Tibial nerve (tissue), 4 donors: ENCODE results near the gene MTCL1. TPM values are rescaled to one million over a fixed set of nuclear protein-coding genes. Genes with fewer than 3 reads are reported as not detected.

ENCODE experiments used
- DNase-seq, 2 donors: peaks; one replicate each; pipeline ENCODE4 v3.0.0-alpha.2; 2019; ENCODE audit warnings: low spot score in 2 of 2
- H3K27ac ChIP-seq, 4 donors: fragments of 200-600 bp; sonication (generic) in 3 of 4; one replicate each; pipeline ENCODE4 v1.5.1; 2017 to 2019; ENCODE audit warnings: mild to moderate bottlenecking in 1 of 4
- H3K27me3 ChIP-seq, 2 donors: fragments of 200-600 bp; sonication (generic) in 1 of 2; one replicate each; pipeline versions ENCODE4 v1.5.1 to v1.6.0; 2017 to 2019
- H3K36me3 ChIP-seq, 3 donors: fragments of 200-600 bp; sonication (generic); one replicate each; pipeline ENCODE4 v1.5.1; 2018 to 2019
- H3K4me1 ChIP-seq, 4 donors: fragments of 200-600 bp; sonication (generic) in 3 of 4; one replicate each; pipeline ENCODE4 v1.5.1; 2017 to 2019
- H3K4me3 ChIP-seq, 4 donors: fragments of 200-600 bp; sonication (generic) in 3 of 4; one replicate each; pipeline ENCODE4 v1.5.1; 2017 to 2019; ENCODE audit warnings: mild to moderate bottlenecking in 1 of 4, moderate library complexity in 1 of 4
- H3K9me3 ChIP-seq, 4 donors: fragments of 200-600 bp; sonication (generic) in 3 of 4; one replicate each; pipeline ENCODE4 v1.5.1; 2017 to 2019
- CTCF ChIP-seq, 5 experiments: fragments of 200-600 bp in 3 of 5; fragments of 450-650 bp in 2 of 5; sonication (generic) in 3 of 5; IDR thresholded peaks; one replicate each; pipeline ENCODE4 v1.5.1; 2016 to 2019; ENCODE audit warnings: antibody characterized with exemption in 5 of 5, mild to moderate bottlenecking in 3 of 5, moderate library complexity in 2 of 5
- EP300 ChIP-seq, 2 donors: sonication (generic); formaldehyde crosslinking; IDR thresholded peaks; one replicate each; pipeline ENCODE4 v1.6.1; 2017; ENCODE audit warnings: antibody characterized with exemption in 2 of 2, mild to moderate bottlenecking in 1 of 2
- POLR2A ChIP-seq, 2 donors: fragments of 450-650 bp; IDR thresholded peaks; one replicate each; pipeline ENCODE4 v1.6.1; 2017; ENCODE audit warnings: antibody characterized with exemption in 2 of 2, mild to moderate bottlenecking in 2 of 2, moderate library complexity in 2 of 2
- WGBS, 2 donors: methylation state at CpG; one replicate each; pipeline ENCODE4 v1.1.5; 2018; 5-methylcytosine and 5-hydroxymethylcytosine counted together
- total RNA-seq, 4 donors: library from RNA; depleted of rRNA; stranded (reverse); fragments of >200 nt; gene quantifications; one replicate each; pipeline ENCODE4 v1.1.0, GENCODE V29; 2016

The MTCL1 gene
- total RNA-seq, 4 donors from 2014 or later = 4.6 to 18.3 (median 5.3) TPM

GRCh38 chr18:8803957-8804356 lies 98.6 kb downstream of the MTCL1 start:
- Histone ChIP-seq H3K27me3 (no peaks in the 10 kb centered on the region), H3K9me3 (no peaks in the 10 kb centered on the region), H3K36me3 (peaks cover 0 to 14% (median 0%) of the 10 kb centered on the region in 3 donors), H3K27ac (no peak overlapping the region), H3K4me3 (no peak overlapping the region), H3K4me1 (no peaks in the 10 kb centered on the region)
- no peak for DNase-seq
- TF ChIP-seq POLR2A (IDR thresholded peaks at IDR 0.05) = no peak
- TF ChIP-seq EP300 (IDR thresholded peaks at IDR 0.05) = no peak
- WGBS, 2 donors = 74 to 96% methylated on average over 1 of the region's 1 CpG

GRCh38 chr18:8805552-8805951 lies 100.2 kb downstream of the MTCL1 start:
- H3K27me3 ChIP-seq = no peaks in the 10 kb centered on the region
- TF ChIP-seq CTCF (IDR thresholded peaks at IDR 0.05) (no peak), EP300 (IDR thresholded peaks at IDR 0.05) (no peak), POLR2A (IDR thresholded peaks at IDR 0.05) (no peak)
- H3K36me3 ChIP-seq = peaks cover 0 to 14% (median 0%) of the 10 kb centered on the region in 3 donors
- no peaks in the 10 kb centered on the region for H3K4me1 ChIP-seq
- no peak overlapping the region for H3K27ac ChIP-seq
- 79 to 86% methylated on average over 4 of the region's 4 CpGs for WGBS, 2 donors
- no peak overlapping the region for H3K4me3 ChIP-seq
- no peak for DNase-seq
- H3K9me3 ChIP-seq = no peaks in the 10 kb centered on the region

- Histone ChIP-seq H3K27me3 (no peaks in the 10 kb centered on the region), H3K4me1 (no peaks in the 10 kb centered on the region), H3K36me3 (peaks cover 0 to 11% (median 0%) of the 10 kb centered on the region in 3 donors), H3K27ac (no peak overlapping the region), H3K4me3 (no peak overlapping the region), H3K9me3 (no peaks in the 10 kb centered on the region)
- DNase-seq = no peak
- TF ChIP-seq EP300 (IDR thresholded peaks at IDR 0.05) = no peak
- no peak for TF ChIP-seq POLR2A (IDR thresholded peaks at IDR 0.05)
- TF ChIP-seq CTCF (IDR thresholded peaks at IDR 0.05) = no peak
- 95 to 96% methylated on average over 6 of the region's 6 CpGs for WGBS, 2 donors
Observed at GRCh38 chr18:8806100-8806797, 100.9 kb downstream of the MTCL1 start.

- Histone ChIP-seq H3K27ac (no peak overlapping the region), H3K9me3 (no peaks in the 10 kb centered on the region), H3K4me1 (no peaks in the 10 kb centered on the region), H3K36me3 (peaks cover 0 to 11% (median 0%) of the 10 kb centered on the region in 3 donors), H3K4me3 (no peak overlapping the region), H3K27me3 (no peaks in the 10 kb centered on the region)
- no peak for DNase-seq
- 96% methylated on average over 15 to 19 of the region's 19 CpGs for WGBS, 2 donors
- TF ChIP-seq POLR2A (IDR thresholded peaks at IDR 0.05) (no peak), CTCF (IDR thresholded peaks at IDR 0.05) (no peak), EP300 (IDR thresholded peaks at IDR 0.05) (no peak)
Observed at GRCh38 chr18:8806798-8807487, 101.6 kb downstream of the MTCL1 start.

- no peak for DNase-seq
- TF ChIP-seq CTCF (IDR thresholded peaks at IDR 0.05) (no peak), POLR2A (IDR thresholded peaks at IDR 0.05) (no peak), EP300 (IDR thresholded peaks at IDR 0.05) (no peak)
- Histone ChIP-seq H3K4me1 (no peaks in the 10 kb centered on the region), H3K4me3 (no peak overlapping the region), H3K9me3 (no peaks in the 10 kb centered on the region), H3K36me3 (peaks cover 0 to 11% (median 0%) of the 10 kb centered on the region in 3 donors), H3K27ac (no peak overlapping the region), H3K27me3 (no peaks in the 10 kb centered on the region)
- 73 to 77% methylated on average over 3 of the region's 3 CpGs for WGBS, 2 donors
Observed at GRCh38 chr18:8807488-8807805, 102.1 kb downstream of the MTCL1 start.
